B cell (primary cell): ENCODE results near the gene HCK. TPM values are rescaled to one million over a fixed set of nuclear protein-coding genes. Genes with fewer than 3 reads are reported as not detected.

Experiments used
- ATAC-seq: fragments of 200-7000 bp; cut with Tn5 transposase; one replicate; pipeline ENCODE4 v1.10.0; 2021; ENCODE audit warnings: low read depth, mild to moderate bottlenecking, moderate number of reproducible peaks, moderate library complexity
- CTCF ChIA-PET: fragments of 350-600 bp; sonication (Branson Sonifier 250); formaldehyde crosslinking; loops from one replicate; lab custom pipeline; 2021; ENCODE audit warnings: antibody characterized with exemption, inconsistent platforms; lab: Charles Lee
- POLR2A ChIA-PET: fragments of 350-600 bp; sonication (Branson Sonifier 250); formaldehyde crosslinking; loops from one replicate; lab custom pipeline; 2021; ENCODE audit warnings: antibody characterized with exemption; lab: Charles Lee
- DNase-seq: peaks from one replicate; pipeline ENCODE4 v3.0.0; 2013
- H2AFZ ChIP-seq: 2 replicates; pipeline ENCODE4 v1.6.1; 2012; ENCODE audit warnings: mild to moderate bottlenecking, low read depth, low read length; ENCODE audit not compliant: insufficient read depth, poor library complexity, severe bottlenecking
- H3K27ac ChIP-seq, 2 donors: 1 replicate in 1 of 2; 2 replicates in 1 of 2; pipeline ENCODE4 v1.5.1; 2012 to 2013; ENCODE audit warnings: low read length in 2 of 2, mild to moderate bottlenecking in 2 of 2, moderate library complexity in 1 of 2
- H3K27me3 ChIP-seq, 4 experiments: fragments of 200-600 bp in 1 of 4; sonication (generic) in 1 of 4; replicated peaks in 1 of 4; 1 replicate in 2 of 4; 2 replicates in 2 of 4; pipeline versions ENCODE4 v1.6.1 to v1.7.0; 2013 to 2016; ENCODE audit warnings: low read length in 3 of 4, mild to moderate bottlenecking in 2 of 4, mixed read lengths in 1 of 4, moderate library complexity in 1 of 4; ENCODE audit not compliant: insufficient read depth in 4 of 4, control insufficient read depth in 3 of 4; ENCODE audit errors: control extremely low read depth in 1 of 4
- H3K36me3 ChIP-seq, 2 experiments: replicated peaks in 1 of 2; 1 replicate in 1 of 2; 2 replicates in 1 of 2; pipeline versions ENCODE4 v1.6.1 to v1.7.1; 2013; ENCODE audit warnings: low read length in 1 of 2; ENCODE audit not compliant: insufficient read depth in 2 of 2, control insufficient read depth in 1 of 2; ENCODE audit errors: control extremely low read depth in 1 of 2, extremely low read depth in 1 of 2
- H3K4me1 ChIP-seq, 2 donors: fragments of 200-600 bp in 1 of 2; sonication (generic) in 1 of 2; 1 replicate in 1 of 2; 2 replicates in 1 of 2; pipeline versions ENCODE4 v1.5.1 to v1.6.1; 2013 to 2017; ENCODE audit warnings: low read length in 2 of 2; ENCODE audit not compliant: control insufficient read depth in 2 of 2, insufficient read depth in 2 of 2
- H3K4me2 ChIP-seq: replicated peaks from 2 replicates; pipeline ENCODE3; 2012; ENCODE audit warnings: mild to moderate bottlenecking, low read depth, low read length; ENCODE audit not compliant: poor library complexity, severe bottlenecking
- H3K4me3 ChIP-seq, 5 experiments: fragments of 200-600 bp in 1 of 5; sonication (generic) in 1 of 5; 1 replicate in 3 of 5; 2 replicates in 2 of 5; pipeline versions ENCODE4 v1.5.1 to v1.7.0; 2011 to 2016; ENCODE audit warnings: low read length in 4 of 5, mild to moderate bottlenecking in 4 of 5, low read depth in 2 of 5, control low read depth in 1 of 5, moderate library complexity in 1 of 5; ENCODE audit not compliant: insufficient read depth in 1 of 5; ENCODE audit errors: control extremely low read depth in 1 of 5, extremely low read depth in 1 of 5
- H3K79me2 ChIP-seq: fragments of 200-600 bp; sonication (generic); one replicate; pipeline ENCODE4 v1.6.0; 2016; ENCODE audit warnings: low read length; ENCODE audit not compliant: control insufficient read depth, insufficient read depth
- H3K9ac ChIP-seq: fragments of 200-600 bp; sonication (generic); 2 replicates; pipeline ENCODE4 v1.6.1; 2017; ENCODE audit warnings: mild to moderate bottlenecking, low read length, moderate library complexity
- H3K9me3 ChIP-seq, 3 donors: one replicate each; pipeline versions ENCODE4 v1.6.1 to v1.7.1; 2013; ENCODE audit warnings: low read length in 2 of 3; ENCODE audit not compliant: control insufficient read depth in 2 of 3, insufficient read depth in 1 of 3; ENCODE audit errors: control extremely low read depth in 1 of 3
- H4K20me1 ChIP-seq: 2 replicates; pipeline ENCODE4 v1.6.0; 2012; ENCODE audit warnings: mild to moderate bottlenecking, low read length; ENCODE audit not compliant: insufficient read depth, control insufficient read depth, poor library complexity, severe bottlenecking
- H3K27ac Mint-ChIP-seq: one replicate; pipeline ENCODE4 v1.8.0; 2021; ENCODE audit warnings: mixed read lengths
- H3K27me3 Mint-ChIP-seq: one replicate; pipeline ENCODE4 v1.8.0; 2021; ENCODE audit warnings: mixed read lengths
- H3K4me1 Mint-ChIP-seq: one replicate; pipeline ENCODE4 v1.8.0; 2021; ENCODE audit warnings: mixed read lengths
- H3K4me3 Mint-ChIP-seq: one replicate; pipeline ENCODE4 v1.8.0; 2021; ENCODE audit warnings: mixed read lengths
- H3K9me3 Mint-ChIP-seq: one replicate; pipeline ENCODE4 v1.8.0; 2022; ENCODE audit warnings: mixed read lengths; ENCODE audit not compliant: insufficient read depth
- EZH2 ChIP-seq: IDR thresholded peaks from 2 replicates; pipeline ENCODE4 v1.6.1; 2012; ENCODE audit warnings: borderline replicate concordance, low read depth, mild to moderate bottlenecking, moderate library complexity, low read length; ENCODE audit not compliant: insufficient read depth, poor library complexity, severe bottlenecking
- WGBS: methylation state at CpG from one replicate; pipeline ENCODE4 v1.1.5; 2013; ENCODE audit warnings: missing lambda C conversion rate; ENCODE audit not compliant: insufficient coverage; 5-methylcytosine and 5-hydroxymethylcytosine counted together
- intact Hi-C: fragments of 100-400 bp; cut with micrococcal nuclease; formaldehyde crosslinking; loops from one replicate; pipeline ENCODE4 v1.10.0; 2022
- polyA plus RNA-seq: library from polyadenylated mRNA; depleted of rRNA; stranded (reverse); fragments of >200 nt; gene quantifications from 2 replicates; pipeline ENCODE4 v1.2.3, GENCODE V29; 2012
- total RNA-seq, 2 donors: library from RNA; stranded (reverse); fragments of 120-200 nt in 1 of 2; gene quantifications; 1 replicate in 1 of 2; 2 replicates in 1 of 2; pipeline versions ENCODE4 v1.2.3 to v1.2.4, GENCODE V29; 2013 to 2022
- TF ChIP-seq, protein P1 (sequence below): fragments of 200-600 bp; IDR thresholded peaks from one replicate; pipeline ENCODE4 v1.8.0; 2022; ENCODE audit warnings: antibody characterized with exemption, mild to moderate bottlenecking

The HCK gene
- total and polyA plus RNA-seq, 2 donors (not counting 1 experiment from before 2014, with no cell fraction given), result 33.3 to 48.6 TPM

DNA sequence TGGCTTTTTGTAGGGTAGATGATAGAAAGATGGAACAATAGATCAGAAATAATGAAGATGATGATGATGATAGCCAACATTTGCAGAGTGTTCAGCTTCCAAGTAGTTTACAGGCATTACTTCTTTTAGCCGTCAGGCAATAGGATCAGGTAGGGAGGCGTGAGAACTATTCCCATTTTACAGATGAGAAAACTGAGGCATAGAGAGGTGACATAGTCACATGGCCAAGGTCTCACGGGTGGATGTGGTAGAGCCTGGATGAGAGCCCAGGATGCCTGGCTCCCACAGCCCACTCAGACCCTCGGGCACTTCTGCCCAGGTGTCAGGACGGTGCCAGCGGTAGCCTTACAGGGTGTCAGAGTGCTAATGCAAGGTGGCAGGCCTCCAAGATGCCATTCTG is 31.4 kb downstream of the HCK start:
- H3K27me3 Mint-ChIP-seq, result no peaks in the 10 kb centered on the region
- H3K4me3 ChIP-seq, result no peak overlapping the region
- ChIA-PET CTCF (interaction anchor here (1.5 kb wide), 1 partner anchor 48 kb away, joined by 4 read pairs; no protein-coding TSS in a partner anchor), POLR2A (no interaction called here)
- H3K4me3 Mint-ChIP-seq, result no peak overlapping the region
- H3K79me2 ChIP-seq, result no peaks in the 10 kb centered on the region
- H3K9me3 ChIP-seq, result no peaks in the 10 kb centered on the region
- no peaks in the 10 kb centered on the region for H3K9me3 Mint-ChIP-seq
- H4K20me1 ChIP-seq, result no peaks in the 10 kb centered on the region
- peaks cover 3% of the 10 kb centered on the region for H3K4me1 Mint-ChIP-seq
- no peak overlapping the region for H3K4me2 ChIP-seq
- H3K36me3 ChIP-seq, result peaks cover 5 to 50% of the 10 kb centered on the region in 2 experiments
- DNase-seq, result no peak
- peaks cover 0 to 4% of the 10 kb centered on the region in 2 donors for H3K4me1 ChIP-seq
- H3K27ac ChIP-seq, result no peak overlapping the region
- H3K27ac Mint-ChIP-seq, result no peak overlapping the region
- no peak overlapping the region for H3K9ac ChIP-seq
- no peak overlapping the region for H2AFZ ChIP-seq
- TF ChIP-seq, protein P1, sequence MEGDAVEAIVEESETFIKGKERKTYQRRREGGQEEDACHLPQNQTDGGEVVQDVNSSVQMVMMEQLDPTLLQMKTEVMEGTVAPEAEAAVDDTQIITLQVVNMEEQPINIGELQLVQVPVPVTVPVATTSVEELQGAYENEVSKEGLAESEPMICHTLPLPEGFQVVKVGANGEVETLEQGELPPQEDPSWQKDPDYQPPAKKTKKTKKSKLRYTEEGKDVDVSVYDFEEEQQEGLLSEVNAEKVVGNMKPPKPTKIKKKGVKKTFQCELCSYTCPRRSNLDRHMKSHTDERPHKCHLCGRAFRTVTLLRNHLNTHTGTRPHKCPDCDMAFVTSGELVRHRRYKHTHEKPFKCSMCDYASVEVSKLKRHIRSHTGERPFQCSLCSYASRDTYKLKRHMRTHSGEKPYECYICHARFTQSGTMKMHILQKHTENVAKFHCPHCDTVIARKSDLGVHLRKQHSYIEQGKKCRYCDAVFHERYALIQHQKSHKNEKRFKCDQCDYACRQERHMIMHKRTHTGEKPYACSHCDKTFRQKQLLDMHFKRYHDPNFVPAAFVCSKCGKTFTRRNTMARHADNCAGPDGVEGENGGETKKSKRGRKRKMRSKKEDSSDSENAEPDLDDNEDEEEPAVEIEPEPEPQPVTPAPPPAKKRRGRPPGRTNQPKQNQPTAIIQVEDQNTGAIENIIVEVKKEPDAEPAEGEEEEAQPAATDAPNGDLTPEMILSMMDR, result no peak
- no peak for TF ChIP-seq EZH2
- 94% methylated on average over 6 of the region's 6 CpGs for WGBS
- ATAC-seq, result no peak
- H3K27me3 ChIP-seq, result no peaks in the 10 kb centered on the region
- intact Hi-C loops, result no loop called here

DNA sequence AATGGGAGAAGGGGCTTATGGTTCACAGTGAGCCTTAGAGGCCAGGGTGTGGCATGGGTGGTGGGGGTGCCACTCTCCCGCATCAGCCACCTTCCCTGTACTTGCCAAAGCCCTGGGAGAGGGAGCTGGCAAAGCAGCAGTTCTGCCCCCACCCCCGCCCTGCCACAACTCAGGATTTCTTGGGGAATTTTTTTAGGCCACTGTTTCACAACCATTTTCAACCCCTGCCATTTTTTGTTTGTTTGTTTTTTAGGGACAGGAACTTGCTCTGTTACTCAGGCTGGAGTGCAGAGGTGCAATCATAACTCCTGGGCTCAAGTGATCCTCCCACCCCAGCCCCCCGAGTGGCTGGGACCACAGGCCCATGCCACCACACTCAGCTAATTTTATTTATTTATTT is 35.0 kb downstream of the HCK start:
- no peak overlapping the region for H2AFZ ChIP-seq
- H3K9me3 ChIP-seq, result no peaks in the 10 kb centered on the region
- H3K36me3 ChIP-seq, result peaks cover 2 to 44% of the 10 kb centered on the region in 2 experiments
- TF ChIP-seq, protein P1, result no peak
- TF ChIP-seq EZH2, result no peak
- ChIA-PET POLR2A (interaction anchor here (0.7 kb wide), 1 partner anchor 102 kb away, joined by 5 read pairs; no protein-coding TSS in a partner anchor), CTCF (interaction anchor here (0.6 to 11.9 kb wide), 6 partner anchors 44 to 241 kb away, joined by 3 to 389 read pairs (median 4); partner anchors contain the start of gene PDRG1)
- Mint-ChIP-seq H3K4me1 (peaks cover 20% of the 10 kb centered on the region), H3K9me3 (no peaks in the 10 kb centered on the region), H3K27me3 (no peaks in the 10 kb centered on the region), H3K27ac (no peak overlapping the region), H3K4me3 (no peak overlapping the region)
- intact Hi-C loops, result no loop called here
- no peaks in the 10 kb centered on the region for H3K79me2 ChIP-seq
- H3K27me3 ChIP-seq, result no peaks in the 10 kb centered on the region
- H3K4me2 ChIP-seq, result no peak overlapping the region
- 100% methylated on average over 1 of the region's 3 CpGs for WGBS
- no peak for DNase-seq
- ATAC-seq, result no peak
- peaks cover 0 to 12% of the 10 kb centered on the region in 2 donors for H3K4me1 ChIP-seq
- no peak overlapping the region for H3K27ac ChIP-seq
- H3K9ac ChIP-seq, result no peak overlapping the region
- H3K4me3 ChIP-seq, result no peak overlapping the region
- H4K20me1 ChIP-seq, result no peaks in the 10 kb centered on the region
